GM12801 (cell line): ENCODE data around the gene VPS35L.

Experiments
- CTCF ChIP-seq: IDR thresholded peaks from one replicate; pipeline ENCODE4 v1.5.1; 2011; ENCODE audit warnings: control low read depth; ENCODE audit not compliant: insufficient read length; ENCODE audit errors: extremely low read depth

Gene VPS35L

GRCh38 chr16:19588661-19589060 lies 33.2 kb downstream of the VPS35L start:
- TF ChIP-seq CTCF: no peak

- no peak for TF ChIP-seq CTCF
Observed at GRCh38 chr16:19589106-19589505, 33.6 kb downstream of the VPS35L start.

DNA sequence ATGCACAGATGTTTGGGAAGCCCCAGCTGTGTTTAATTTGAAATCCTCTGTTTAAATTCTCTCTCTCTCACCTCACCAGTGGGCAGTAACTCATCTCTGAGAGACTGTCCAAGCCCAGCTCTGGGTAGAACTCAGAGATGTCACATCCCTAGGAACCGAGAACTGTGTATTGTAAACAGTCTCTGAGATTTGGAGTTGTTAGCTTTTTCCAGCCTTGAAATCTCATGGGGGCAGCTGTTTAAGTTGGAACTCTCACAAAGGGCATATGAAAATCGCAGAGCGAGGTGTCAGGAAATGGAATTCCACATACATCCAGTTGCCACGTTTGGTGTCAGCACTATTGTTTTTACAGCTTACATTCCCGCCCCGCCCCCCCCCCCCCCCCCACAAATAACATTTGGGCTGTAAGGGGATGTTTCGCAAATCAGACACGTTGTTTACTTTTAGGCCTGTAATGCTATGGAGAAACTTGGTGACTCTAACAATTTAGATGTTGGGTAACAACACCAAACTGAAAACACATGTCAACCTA lies 34.3 kb downstream of the VPS35L start:
- no peak for TF ChIP-seq CTCF

DNA sequence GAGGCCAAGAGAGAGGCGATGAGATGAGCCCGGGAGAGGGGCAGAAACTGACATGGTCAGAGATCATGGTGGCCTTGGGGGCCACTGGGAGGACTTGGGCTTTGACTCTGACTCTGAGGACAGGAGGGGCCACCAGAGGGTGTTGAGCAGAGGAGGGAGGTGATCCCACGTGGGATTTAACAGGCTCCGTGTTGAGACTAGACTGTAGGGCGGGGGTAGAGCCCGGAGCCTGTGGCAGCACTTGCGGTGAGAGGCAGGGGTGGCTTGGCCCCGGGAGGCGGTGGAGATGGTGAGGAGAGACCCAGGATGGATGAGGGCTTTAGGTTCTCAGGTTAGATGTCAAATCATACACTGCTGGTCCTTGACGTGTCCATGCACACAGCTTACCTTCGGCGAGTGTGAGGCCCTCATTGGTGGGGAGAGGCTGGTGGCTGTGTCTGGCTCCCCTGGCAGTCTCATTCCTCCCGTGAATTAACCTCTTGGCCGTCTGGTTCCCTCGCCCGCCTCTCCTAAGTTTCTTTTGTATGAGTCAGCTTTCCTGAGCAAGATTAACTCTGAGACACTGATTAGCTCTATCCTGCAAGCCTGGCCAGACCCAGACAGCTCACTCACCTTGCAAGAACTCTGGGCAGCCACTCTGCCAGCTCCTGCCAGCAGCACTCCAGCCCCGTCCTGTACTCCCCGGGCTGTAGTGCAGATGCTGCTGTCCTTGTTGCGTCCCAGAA lies 39.7 kb downstream of the VPS35L start:
- no peak for TF ChIP-seq CTCF

- no peak for TF ChIP-seq CTCF
Observed at GRCh38 chr16:19598805-19599510, 43.5 kb downstream of the VPS35L start.

DNA sequence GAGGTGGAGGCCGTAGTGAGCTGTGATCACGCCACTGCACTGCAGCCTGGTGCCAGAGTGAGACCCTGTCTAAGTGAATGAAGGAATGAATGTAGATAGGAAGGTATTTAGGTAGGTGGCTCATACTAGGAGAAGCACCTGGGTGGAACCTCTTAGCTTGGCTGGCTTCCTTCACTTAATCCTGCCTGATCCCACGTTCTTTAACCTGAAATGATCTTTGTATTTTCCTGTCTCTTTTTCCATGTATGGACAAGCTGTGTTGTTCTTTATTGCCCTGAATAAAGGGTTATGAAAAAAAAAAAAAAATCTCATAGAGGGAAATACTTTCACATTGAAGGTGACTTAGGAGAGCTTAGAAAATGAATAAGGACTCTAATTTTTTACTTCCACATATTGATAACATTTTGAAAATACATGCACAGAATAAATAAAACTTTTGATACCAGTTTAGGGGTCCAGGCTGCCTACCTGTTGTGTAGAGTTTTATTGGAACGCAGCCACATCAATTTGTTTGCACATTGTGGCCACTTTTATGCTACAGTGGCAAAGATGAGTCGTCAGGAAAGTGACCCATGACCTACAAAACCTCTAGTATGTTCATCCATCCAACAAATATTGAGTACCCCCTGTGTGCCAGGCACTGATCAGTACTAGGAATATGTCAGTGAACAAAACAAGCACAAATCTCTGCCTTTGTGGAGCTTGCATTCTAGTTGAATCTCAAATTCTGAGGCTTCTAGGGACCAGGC lies 44.6 kb downstream of the VPS35L start:
- no peak for TF ChIP-seq CTCF
